Right lung (tissue), 10 donors: ENCODE data around the gene AIM2. TPM values are rescaled to one million over a fixed set of nuclear protein-coding genes. Genes with fewer than 3 reads are reported as not detected.
"Not testable (repeated sequence)": the region's sequence is repeated elsewhere in the genome, so short reads cannot be mapped to it uniquely, and the experiment has no call there.

Experiments
- DNase-seq, 2 donors: peaks; one replicate each; pipeline ENCODE4 v3.0.0-alpha.2; 2013
- long read RNA-seq, 8 donors: transcript quantifications; one replicate each; lab custom pipeline, GENCODE V29; 2026
- polyA plus RNA-seq, 5 donors: library from polyadenylated mRNA; unstranded; fragments of 120-200 nt; gene quantifications; one replicate each; pipeline versions ENCODE4 v1.2.1 to v1.2.3, GENCODE V29; 2013; ENCODE audit warnings: inconsistent platforms in 1 of 5, low replicate concordance in 1 of 5; ENCODE audit not compliant: insufficient read length in 5 of 5, insufficient read depth in 1 of 5

AIM2 gene
- under 1 TPM; 0.26 to 0.56 (median 0.28) TPM for polyA plus RNA-seq
- long read RNA-seq, donor 1, result 0 reads
- long read RNA-seq, donor 2, result 0 reads
- long read RNA-seq, donor 3, result 0 reads
- long read RNA-seq, donor 4, result 0 reads
- long read RNA-seq, donor 5, result 0 reads
- long read RNA-seq, donor 6, result 0 reads
- long read RNA-seq, donor 7, result 0 reads
- long read RNA-seq, donor 8, result 0 reads

- no peak for DNase-seq
These were observed at the start of gene AIM2 for GRCh38 chr1:159076438-159077119. Gene AIM2, minus strand, starts transcription at chr1:159076766. Its CDS starts 3,267 bp downstream, at chr1:159073499.

- no peak for DNase-seq
These were observed 47.0 kb upstream of the AIM2 start for GRCh38 chr1:159123587-159123986.

GRCh38 chr1:159122005-159122621 is 45.5 kb upstream of the AIM2 start:
- DNase-seq, result no peak

- no peak for DNase-seq
These were observed 45.0 kb upstream of the AIM2 start for GRCh38 chr1:159121526-159121925.

- no peak for DNase-seq
These were observed 43.8 kb upstream of the AIM2 start for GRCh38 chr1:159120317-159120716.

- DNase-seq, result no peak
These were observed 37.2 kb upstream of the AIM2 start for GRCh38 chr1:159113596-159114433.

- not testable (repeated sequence) for DNase-seq
These were observed 26.5 kb upstream of the AIM2 start for GRCh38 chr1:159103021-159103420.

GRCh38 chr1:159100589-159100988 is 24.0 kb upstream of the AIM2 start:
- DNase-seq, result no peak

- DNase-seq, result no peak
These were observed 22.0 kb upstream of the AIM2 start for GRCh38 chr1:159098596-159098995.

- DNase-seq, result no peak
These were observed 15.6 kb upstream of the AIM2 start for GRCh38 chr1:159092036-159092760.

GRCh38 chr1:159091607-159092031 is 15.1 kb upstream of the AIM2 start:
- DNase-seq, result no peak

- DNase-seq, result no peak
These were observed 14.6 kb upstream of the AIM2 start for GRCh38 chr1:159091180-159091560.

GRCh38 chr1:159090286-159091179 is 14.0 kb upstream of the AIM2 start:
- no peak for DNase-seq

- DNase-seq, result no peak
These were observed 12.7 kb upstream of the AIM2 start for GRCh38 chr1:159089184-159089791.

- no peak for DNase-seq
These were observed 12.1 kb upstream of the AIM2 start for GRCh38 chr1:159088546-159089183.

GRCh38 chr1:159088050-159088449 is 11.5 kb upstream of the AIM2 start:
- DNase-seq, result no peak

- no peak for DNase-seq
These were observed 8.3 kb upstream of the AIM2 start for GRCh38 chr1:159084867-159085266.

GRCh38 chr1:159084152-159084551 is 7.6 kb upstream of the AIM2 start:
- DNase-seq, result no peak

GRCh38 chr1:159083013-159083412 is 6.4 kb upstream of the AIM2 start:
- DNase-seq, result no peak
